ENCODE data around the gene MRAP2.

DNA sequence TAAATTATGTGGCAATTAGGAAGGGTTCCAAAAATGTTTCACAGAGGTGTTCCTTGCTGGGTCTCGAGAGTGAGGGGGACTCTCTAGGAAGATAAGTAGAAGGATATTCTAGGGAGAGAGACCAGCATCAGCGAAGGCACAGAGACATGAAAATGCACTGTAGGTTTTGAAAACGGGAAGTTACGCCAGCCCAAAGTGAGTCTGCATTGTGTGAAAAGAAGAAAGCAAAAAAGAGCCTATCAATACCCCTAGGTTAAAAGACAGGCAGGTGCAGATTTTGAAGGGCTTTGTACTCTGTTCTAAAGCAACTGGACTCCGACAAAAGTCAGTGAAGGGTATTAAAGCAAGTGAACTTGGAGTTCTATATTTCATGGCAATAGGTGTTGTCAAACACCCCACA is 25.7 kb upstream of the MRAP2 start:
- no peak for TF ChIP-seq CREB1 (IDR thresholded peaks at IDR 0.05; ENCODE audit: low read depth)
- TF ChIP-seq EP300 (IDR thresholded peaks at IDR 0.05; ENCODE audit: borderline replicate concordance), result no peak
- no peak for TF ChIP-seq TCF12 (IDR thresholded peaks at IDR 0.05; ENCODE audit: low read depth)
- TF ChIP-seq TAF1 (IDR thresholded peaks at IDR 0.05; ENCODE audit: low read depth), result no peak
- TF ChIP-seq YY1 (IDR thresholded peaks at IDR 0.05; ENCODE audit: low read depth), result no peak
- TF ChIP-seq, protein P1, sequence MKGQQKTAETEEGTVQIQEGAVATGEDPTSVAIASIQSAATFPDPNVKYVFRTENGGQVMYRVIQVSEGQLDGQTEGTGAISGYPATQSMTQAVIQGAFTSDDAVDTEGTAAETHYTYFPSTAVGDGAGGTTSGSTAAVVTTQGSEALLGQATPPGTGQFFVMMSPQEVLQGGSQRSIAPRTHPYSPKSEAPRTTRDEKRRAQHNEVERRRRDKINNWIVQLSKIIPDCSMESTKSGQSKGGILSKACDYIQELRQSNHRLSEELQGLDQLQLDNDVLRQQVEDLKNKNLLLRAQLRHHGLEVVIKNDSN (IDR thresholded peaks at IDR 0.05), result no peak
- TF ChIP-seq RAD21 (IDR thresholded peaks at IDR 0.05; ENCODE audit: low read depth), result no peak
- TF ChIP-seq, protein P2, sequence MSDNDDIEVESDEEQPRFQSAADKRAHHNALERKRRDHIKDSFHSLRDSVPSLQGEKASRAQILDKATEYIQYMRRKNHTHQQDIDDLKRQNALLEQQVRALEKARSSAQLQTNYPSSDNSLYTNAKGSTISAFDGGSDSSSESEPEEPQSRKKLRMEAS (IDR thresholded peaks at IDR 0.05), result no peak
- TF ChIP-seq, protein P3, sequence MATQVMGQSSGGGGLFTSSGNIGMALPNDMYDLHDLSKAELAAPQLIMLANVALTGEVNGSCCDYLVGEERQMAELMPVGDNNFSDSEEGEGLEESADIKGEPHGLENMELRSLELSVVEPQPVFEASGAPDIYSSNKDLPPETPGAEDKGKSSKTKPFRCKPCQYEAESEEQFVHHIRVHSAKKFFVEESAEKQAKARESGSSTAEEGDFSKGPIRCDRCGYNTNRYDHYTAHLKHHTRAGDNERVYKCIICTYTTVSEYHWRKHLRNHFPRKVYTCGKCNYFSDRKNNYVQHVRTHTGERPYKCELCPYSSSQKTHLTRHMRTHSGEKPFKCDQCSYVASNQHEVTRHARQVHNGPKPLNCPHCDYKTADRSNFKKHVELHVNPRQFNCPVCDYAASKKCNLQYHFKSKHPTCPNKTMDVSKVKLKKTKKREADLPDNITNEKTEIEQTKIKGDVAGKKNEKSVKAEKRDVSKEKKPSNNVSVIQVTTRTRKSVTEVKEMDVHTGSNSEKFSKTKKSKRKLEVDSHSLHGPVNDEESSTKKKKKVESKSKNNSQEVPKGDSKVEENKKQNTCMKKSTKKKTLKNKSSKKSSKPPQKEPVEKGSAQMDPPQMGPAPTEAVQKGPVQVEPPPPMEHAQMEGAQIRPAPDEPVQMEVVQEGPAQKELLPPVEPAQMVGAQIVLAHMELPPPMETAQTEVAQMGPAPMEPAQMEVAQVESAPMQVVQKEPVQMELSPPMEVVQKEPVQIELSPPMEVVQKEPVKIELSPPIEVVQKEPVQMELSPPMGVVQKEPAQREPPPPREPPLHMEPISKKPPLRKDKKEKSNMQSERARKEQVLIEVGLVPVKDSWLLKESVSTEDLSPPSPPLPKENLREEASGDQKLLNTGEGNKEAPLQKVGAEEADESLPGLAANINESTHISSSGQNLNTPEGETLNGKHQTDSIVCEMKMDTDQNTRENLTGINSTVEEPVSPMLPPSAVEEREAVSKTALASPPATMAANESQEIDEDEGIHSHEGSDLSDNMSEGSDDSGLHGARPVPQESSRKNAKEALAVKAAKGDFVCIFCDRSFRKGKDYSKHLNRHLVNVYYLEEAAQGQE (IDR thresholded peaks at IDR 0.05; ENCODE audit: low read depth), result no peak
- TF ChIP-seq FOXM1 (IDR thresholded peaks at IDR 0.05; ENCODE audit: borderline replicate concordance, low read depth), result no peak

All from Ishikawa (cell line).